Stromal cell of bone marrow (primary cell): ENCODE results near the gene EPHB2.

Source experiments
- DNase-seq: peaks from one replicate; pipeline ENCODE4 v3.0.0-alpha.2; 2012; ENCODE audit warnings: low read depth

Gene EPHB2

GRCh38 chr1:22781483-22781882, 70.8 kb downstream of the EPHB2 start:
- no peak for DNase-seq

GRCh38 chr1:22782406-22782805, 71.8 kb downstream of the EPHB2 start:
- no peak for DNase-seq

- no peak for DNase-seq
Measured at GRCh38 chr1:22784317-22784716, 73.7 kb downstream of the EPHB2 start.

- DNase-seq: no peak
Measured at GRCh38 chr1:22784737-22785136, 74.1 kb downstream of the EPHB2 start.

GRCh38 chr1:22786101-22786500, 75.5 kb downstream of the EPHB2 start:
- no peak for DNase-seq

GRCh38 chr1:22786719-22787489, 76.3 kb downstream of the EPHB2 start:
- no peak for DNase-seq

- DNase-seq: no peak
Measured at GRCh38 chr1:22787636-22788035, 77.0 kb downstream of the EPHB2 start.

GRCh38 chr1:22788254-22788661, 77.6 kb downstream of the EPHB2 start:
- no peak for DNase-seq

- DNase-seq: no peak
Measured at GRCh38 chr1:22789356-22789994, 78.8 kb downstream of the EPHB2 start.

GRCh38 chr1:22790232-22791008, 79.8 kb downstream of the EPHB2 start:
- DNase-seq: no peak

GRCh38 chr1:22791831-22792347, 81.2 kb downstream of the EPHB2 start:
- DNase-seq: no peak

- no peak for DNase-seq
Measured at GRCh38 chr1:22792396-22793160, 81.9 kb downstream of the EPHB2 start.

GRCh38 chr1:22793647-22794046, 83.0 kb downstream of the EPHB2 start:
- DNase-seq: no peak

- no peak for DNase-seq
Measured at GRCh38 chr1:22794647-22795365, 84.2 kb downstream of the EPHB2 start.

GRCh38 chr1:22795366-22795714, 84.7 kb downstream of the EPHB2 start:
- DNase-seq: no peak

GRCh38 chr1:22796642-22797041, 86.0 kb downstream of the EPHB2 start:
- DNase-seq: no peak

GRCh38 chr1:22798083-22798482, 87.4 kb downstream of the EPHB2 start:
- no peak for DNase-seq

- DNase-seq: no peak
Measured at GRCh38 chr1:22799971-22800370, 89.3 kb downstream of the EPHB2 start.

- no peak for DNase-seq
Measured at GRCh38 chr1:22800629-22801028, 90.0 kb downstream of the EPHB2 start.

- no peak for DNase-seq
Measured at GRCh38 chr1:22801347-22801746, 90.7 kb downstream of the EPHB2 start.

GRCh38 chr1:22801761-22802160, 91.1 kb downstream of the EPHB2 start:
- no peak for DNase-seq
